Subcutaneous adipose tissue (tissue), 4 donors: ENCODE data around the gene MUC4. TPM values are rescaled to one million over a fixed set of nuclear protein-coding genes. Genes with fewer than 3 reads are reported as not detected.

Experiments used
- total RNA-seq, 4 donors: library from RNA; depleted of rRNA; stranded (reverse); fragments of >200 nt; gene quantifications; one replicate each; pipeline ENCODE4 v1.1.0, GENCODE V29; 2016
- TF ChIP-seq, protein P1 (sequence below): fragments of 450-650 bp; IDR thresholded peaks from one replicate; pipeline ENCODE4 v1.5.1; 2016; ENCODE audit warnings: low read depth, mild to moderate bottlenecking, control low read depth, antibody characterized with exemption, moderate library complexity

MUC4 gene
- total RNA-seq, 4 donors from 2014 or later = not detected

DNA sequence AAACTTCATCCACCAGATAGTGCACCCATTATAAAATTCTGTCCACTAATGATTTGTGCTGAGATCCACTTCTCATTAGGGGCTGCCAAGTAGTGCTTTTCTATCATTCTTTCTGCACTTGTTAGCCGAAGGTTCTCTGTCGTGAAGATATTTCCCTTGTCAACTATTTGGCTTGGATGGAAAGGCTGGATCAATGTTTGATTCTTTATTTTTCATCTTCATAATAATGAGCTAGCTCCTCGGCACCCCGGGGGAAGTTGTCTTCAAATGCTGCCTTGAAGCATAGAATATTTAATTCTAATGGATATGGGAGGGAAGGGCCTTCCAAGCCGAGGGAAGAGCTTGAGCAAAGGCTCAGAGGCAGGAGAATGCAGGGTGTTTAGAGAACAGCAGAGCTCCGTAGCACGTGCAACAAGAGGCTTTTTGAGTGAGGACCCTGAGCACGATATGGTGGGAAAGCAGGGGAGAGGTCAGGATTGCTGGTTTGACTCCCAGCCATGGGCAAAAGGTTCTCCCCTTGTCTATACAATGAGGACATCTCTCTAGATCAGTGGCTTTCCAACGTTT, 107.2 kb downstream of the MUC4 start:
- TF ChIP-seq, protein P1, sequence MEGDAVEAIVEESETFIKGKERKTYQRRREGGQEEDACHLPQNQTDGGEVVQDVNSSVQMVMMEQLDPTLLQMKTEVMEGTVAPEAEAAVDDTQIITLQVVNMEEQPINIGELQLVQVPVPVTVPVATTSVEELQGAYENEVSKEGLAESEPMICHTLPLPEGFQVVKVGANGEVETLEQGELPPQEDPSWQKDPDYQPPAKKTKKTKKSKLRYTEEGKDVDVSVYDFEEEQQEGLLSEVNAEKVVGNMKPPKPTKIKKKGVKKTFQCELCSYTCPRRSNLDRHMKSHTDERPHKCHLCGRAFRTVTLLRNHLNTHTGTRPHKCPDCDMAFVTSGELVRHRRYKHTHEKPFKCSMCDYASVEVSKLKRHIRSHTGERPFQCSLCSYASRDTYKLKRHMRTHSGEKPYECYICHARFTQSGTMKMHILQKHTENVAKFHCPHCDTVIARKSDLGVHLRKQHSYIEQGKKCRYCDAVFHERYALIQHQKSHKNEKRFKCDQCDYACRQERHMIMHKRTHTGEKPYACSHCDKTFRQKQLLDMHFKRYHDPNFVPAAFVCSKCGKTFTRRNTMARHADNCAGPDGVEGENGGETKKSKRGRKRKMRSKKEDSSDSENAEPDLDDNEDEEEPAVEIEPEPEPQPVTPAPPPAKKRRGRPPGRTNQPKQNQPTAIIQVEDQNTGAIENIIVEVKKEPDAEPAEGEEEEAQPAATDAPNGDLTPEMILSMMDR = no peak

DNA sequence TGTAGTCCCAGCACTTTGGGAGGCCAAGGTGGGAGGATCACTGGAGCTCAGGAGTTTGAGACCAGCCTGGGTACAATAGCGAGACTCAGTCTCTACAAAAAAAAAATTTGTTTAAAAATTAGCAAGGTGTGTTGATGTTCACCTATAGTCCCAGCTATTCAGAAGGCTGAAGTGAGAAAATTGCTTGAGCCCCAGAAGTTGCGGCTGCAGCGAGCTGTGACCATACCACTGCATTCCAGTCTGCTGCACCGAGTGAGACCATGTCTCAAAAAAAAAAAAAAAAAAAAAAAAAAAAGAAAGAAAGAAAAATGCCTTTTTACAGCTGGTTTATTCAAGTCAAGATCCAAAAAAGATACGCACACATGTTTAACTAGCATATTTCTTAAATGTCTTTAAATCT, 108.0 kb downstream of the MUC4 start:
- TF ChIP-seq, protein P1 = no peak

DNA sequence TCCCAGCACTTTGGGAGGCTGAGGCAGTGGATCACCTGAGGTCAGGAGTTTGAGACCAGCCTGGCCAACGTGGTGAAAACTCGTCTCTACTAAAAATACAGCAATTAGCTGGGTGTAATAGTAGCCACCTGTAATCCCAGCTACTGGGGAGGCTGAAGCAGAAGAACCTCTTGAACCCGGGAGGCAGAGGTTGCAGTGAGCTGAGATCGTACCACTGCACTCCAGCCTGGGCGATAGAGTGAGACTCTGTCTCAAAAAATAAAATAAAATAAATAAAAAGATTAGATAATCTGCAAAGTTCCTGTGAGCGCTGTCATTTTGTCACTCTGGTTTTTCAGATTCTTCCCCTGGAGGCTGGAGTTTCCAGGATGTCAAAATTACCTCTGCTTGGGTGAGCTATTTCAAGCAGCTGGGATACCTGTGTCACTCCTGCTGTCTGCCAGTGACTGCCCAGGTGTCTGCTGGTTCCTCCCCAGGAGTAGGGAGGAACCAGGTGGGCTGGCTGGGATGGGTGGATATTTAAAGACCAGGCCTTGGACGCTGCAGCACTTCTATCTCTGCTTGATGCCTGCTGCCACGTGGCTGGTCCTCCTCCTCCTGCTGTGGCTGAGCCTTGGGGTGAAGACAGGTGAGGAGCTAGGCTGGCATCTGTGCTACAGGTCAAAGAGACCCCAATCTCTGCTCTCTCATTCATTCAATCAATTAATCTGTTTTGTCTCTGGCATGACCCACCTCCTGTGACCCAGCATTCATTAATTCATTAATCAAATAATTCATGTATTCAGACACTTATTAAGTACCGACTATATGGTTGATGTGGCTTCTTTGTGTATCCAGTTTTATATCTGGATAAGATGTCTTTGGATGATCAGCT, 110.5 kb downstream of the MUC4 start:
- TF ChIP-seq, protein P1 = no peak

DNA sequence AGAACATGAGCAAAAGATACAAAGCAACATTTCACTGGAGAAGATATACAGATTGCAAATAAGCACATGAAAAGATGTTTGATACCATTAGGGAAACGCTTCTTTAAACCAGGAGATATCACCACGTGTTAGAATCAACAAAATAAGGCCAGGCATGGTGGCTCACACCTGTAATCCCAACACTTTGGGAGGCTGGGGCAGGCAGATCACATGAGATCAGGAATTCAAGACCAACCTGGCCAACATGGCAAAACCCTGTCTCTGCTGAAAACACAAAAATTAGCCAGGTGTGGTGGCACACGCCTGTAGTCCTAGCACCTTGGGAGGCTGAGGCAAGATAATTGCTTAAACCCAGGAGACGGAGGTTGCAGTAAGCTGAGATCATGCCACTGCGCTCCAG, 111.4 kb downstream of the MUC4 start:
- TF ChIP-seq, protein P1 = no peak

DNA sequence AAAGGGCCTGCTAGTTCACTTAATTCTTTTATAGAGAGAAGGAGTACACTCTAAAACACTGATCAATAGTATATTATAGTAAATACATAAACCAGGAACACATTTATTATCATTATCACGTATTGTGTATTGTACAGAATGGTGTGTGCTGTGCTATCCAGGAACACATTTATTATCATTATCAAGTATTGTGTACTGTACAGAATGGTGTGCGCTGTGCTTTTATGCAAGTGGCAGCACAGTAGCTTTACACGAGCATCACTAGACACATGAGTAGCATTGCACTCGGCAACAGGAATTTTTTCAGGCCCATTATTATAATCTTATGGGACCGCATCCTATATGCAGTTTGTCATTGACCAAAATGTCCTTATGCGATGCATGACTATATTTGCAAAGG, 111.9 kb downstream of the MUC4 start:
- TF ChIP-seq, protein P1 = no peak

DNA sequence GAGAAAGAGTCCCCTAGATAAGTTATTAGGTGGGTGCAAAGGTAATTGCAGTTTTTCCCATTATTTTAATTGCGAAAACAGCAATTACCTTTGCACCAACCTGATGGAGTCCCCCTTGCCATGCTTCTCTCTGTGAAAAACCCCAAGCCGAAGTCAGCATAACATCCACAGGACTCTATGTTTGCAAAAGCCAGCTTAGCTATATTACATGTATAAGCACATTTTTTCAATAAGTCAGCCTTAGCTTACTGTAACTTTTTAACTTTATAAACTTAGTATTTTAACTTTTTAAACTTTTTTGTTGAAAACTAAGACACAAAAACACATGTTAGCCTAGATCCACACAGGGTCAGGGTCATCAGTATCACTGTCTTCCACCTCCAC, 112.3 kb downstream of the MUC4 start:
- TF ChIP-seq, protein P1 = no peak

DNA sequence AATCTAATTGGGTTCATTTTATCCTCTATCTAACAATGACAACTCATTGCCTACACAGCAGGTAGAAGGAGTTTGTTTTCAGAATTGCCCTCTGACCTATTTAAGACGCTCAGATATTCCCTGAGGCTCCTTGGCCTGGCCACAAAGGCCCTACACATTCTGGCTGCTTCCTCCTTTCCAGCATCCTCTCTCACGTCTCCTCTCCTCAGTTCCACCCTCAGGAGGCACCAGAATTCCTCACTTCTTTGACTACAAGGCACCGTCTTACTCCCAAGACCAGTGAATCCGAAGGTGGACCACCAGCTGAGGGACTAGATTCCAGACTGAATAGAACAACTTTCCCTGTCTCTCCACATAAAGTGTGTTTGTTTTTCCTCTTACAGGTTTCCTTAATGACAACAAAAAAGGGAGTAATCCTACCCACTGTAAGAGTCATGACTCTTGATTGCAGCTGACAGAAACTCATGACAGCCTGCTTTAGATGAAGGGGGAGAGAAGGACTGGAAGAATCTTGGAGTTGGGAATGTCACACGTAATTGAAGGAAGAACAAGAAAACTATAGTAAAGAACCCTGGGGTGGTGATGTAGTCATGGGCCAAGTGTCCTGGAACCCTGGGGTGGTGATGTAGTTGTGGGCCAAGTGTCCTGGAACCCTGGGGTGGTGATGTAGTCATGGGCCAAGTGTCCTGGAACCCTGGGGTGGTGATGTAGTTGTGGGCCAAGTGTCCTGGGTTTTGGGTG, 112.9 kb downstream of the MUC4 start:
- TF ChIP-seq, protein P1 = no peak
